ENCODE results near the gene FOXQ1.

FOXQ1 gene

GRCh38 chr6:1264619-1265445 is 47.1 kb upstream of the FOXQ1 start:
- H3K4me1 ChIP-seq, result no peaks in the 10 kb centered on the region
- no peaks in the 10 kb centered on the region for H3K79me2 ChIP-seq
- no peak overlapping the region for H3K9ac ChIP-seq
- H3K4me3 ChIP-seq (ENCODE audit: low read depth, low read length), result no peak overlapping the region
- H3K9me3 ChIP-seq (ENCODE audit: control insufficient read depth, low read length), result no peaks in the 10 kb centered on the region
- H3K36me3 ChIP-seq (ENCODE audit: control insufficient read depth, insufficient read depth, low read length), result no peaks in the 10 kb centered on the region
- H3K27me3 ChIP-seq (ENCODE audit: control insufficient read depth, insufficient read depth, low read length), result no peaks in the 10 kb centered on the region
- H2AFZ ChIP-seq, result no peak overlapping the region
- TF ChIP-seq CTCF (IDR thresholded peaks at IDR 0.05), result no peak
- no peak overlapping the region for H3K27ac ChIP-seq
- H3K4me2 ChIP-seq (ENCODE audit: low read length), result no peak overlapping the region

- H3K4me1 ChIP-seq, result no peaks in the 10 kb centered on the region
- no peak overlapping the region for H3K27ac ChIP-seq
- H3K9me3 ChIP-seq (ENCODE audit: control insufficient read depth, low read length), result no peaks in the 10 kb centered on the region
- no peaks in the 10 kb centered on the region for H3K27me3 ChIP-seq (ENCODE audit: control insufficient read depth, insufficient read depth, low read length)
- no peak overlapping the region for H2AFZ ChIP-seq
- H3K36me3 ChIP-seq (ENCODE audit: control insufficient read depth, insufficient read depth, low read length), result no peaks in the 10 kb centered on the region
- no peak overlapping the region for H3K4me3 ChIP-seq (ENCODE audit: low read depth, low read length)
- no peak overlapping the region for H3K9ac ChIP-seq
- no peak overlapping the region for H3K4me2 ChIP-seq (ENCODE audit: low read length)
- no peaks in the 10 kb centered on the region for H3K79me2 ChIP-seq
- TF ChIP-seq CTCF (IDR thresholded peaks at IDR 0.05), result no peak
Observed at GRCh38 chr6:1266686-1267056, 45.2 kb upstream of the FOXQ1 start.

GRCh38 chr6:1267057-1267732 is 44.7 kb upstream of the FOXQ1 start:
- H3K4me2 ChIP-seq (ENCODE audit: low read length), result no peak overlapping the region
- no peaks in the 10 kb centered on the region for H3K9me3 ChIP-seq (ENCODE audit: control insufficient read depth, low read length)
- no peaks in the 10 kb centered on the region for H3K4me1 ChIP-seq
- no peak overlapping the region for H3K9ac ChIP-seq
- H3K4me3 ChIP-seq (ENCODE audit: low read depth, low read length), result no peak overlapping the region
- H3K27me3 ChIP-seq (ENCODE audit: control insufficient read depth, insufficient read depth, low read length), result no peaks in the 10 kb centered on the region
- TF ChIP-seq CTCF (IDR thresholded peaks at IDR 0.05), result no peak
- no peak overlapping the region for H3K27ac ChIP-seq
- no peak overlapping the region for H2AFZ ChIP-seq
- H3K79me2 ChIP-seq, result no peaks in the 10 kb centered on the region
- no peaks in the 10 kb centered on the region for H3K36me3 ChIP-seq (ENCODE audit: control insufficient read depth, insufficient read depth, low read length)

- H2AFZ ChIP-seq, result no peak overlapping the region
- no peaks in the 10 kb centered on the region for H3K36me3 ChIP-seq (ENCODE audit: control insufficient read depth, insufficient read depth, low read length)
- no peaks in the 10 kb centered on the region for H3K4me1 ChIP-seq
- no peak overlapping the region for H3K9ac ChIP-seq
- TF ChIP-seq CTCF (IDR thresholded peaks at IDR 0.05), result no peak
- no peak overlapping the region for H3K4me2 ChIP-seq (ENCODE audit: low read length)
- H3K4me3 ChIP-seq (ENCODE audit: low read depth, low read length), result no peak overlapping the region
- no peaks in the 10 kb centered on the region for H3K9me3 ChIP-seq (ENCODE audit: control insufficient read depth, low read length)
- H3K27ac ChIP-seq, result no peak overlapping the region
- H3K79me2 ChIP-seq, result no peaks in the 10 kb centered on the region
- H3K27me3 ChIP-seq (ENCODE audit: control insufficient read depth, insufficient read depth, low read length), result no peaks in the 10 kb centered on the region
Observed at GRCh38 chr6:1267790-1268762, 43.8 kb upstream of the FOXQ1 start.

Measured in parathyroid adenoma (tissue), 2 donors.